GM23248 (cell line): ENCODE results near the gene STIM1. TPM values are rescaled to one million over a fixed set of nuclear protein-coding genes. Genes with fewer than 3 reads are reported as not detected.

Experiments
- DNase-seq: peaks from one replicate; pipeline ENCODE4 v3.0.0-alpha.2; 2015
- H2AFZ ChIP-seq: fragments of 200-600 bp; sonication (generic); 2 replicates; pipeline ENCODE4 v1.6.1; 2016; ENCODE audit warnings: antibody characterized with exemption
- H3F3A ChIP-seq: fragments of 200-600 bp; sonication (generic); 2 replicates; pipeline ENCODE4 v1.6.1; 2016; ENCODE audit warnings: mild to moderate bottlenecking, antibody characterized with exemption, mixed run types; ENCODE audit not compliant: insufficient read depth
- H3K27ac ChIP-seq: fragments of 200-600 bp; sonication (generic); 2 replicates; pipeline ENCODE4 v1.5.1; 2016; ENCODE audit warnings: mild to moderate bottlenecking
- H3K27me3 ChIP-seq: fragments of 200-600 bp; sonication (generic); replicated peaks from 2 replicates; pipeline ENCODE4 v1.6.1; 2016; ENCODE audit warnings: mild to moderate bottlenecking; ENCODE audit not compliant: insufficient read depth
- H3K36me3 ChIP-seq: fragments of 200-600 bp; sonication (generic); 2 replicates; pipeline ENCODE4 v1.6.1; 2016; ENCODE audit warnings: low read depth, mild to moderate bottlenecking
- H3K4me1 ChIP-seq: fragments of 200-600 bp; sonication (generic); 2 replicates; pipeline ENCODE4 v1.6.1; 2016; ENCODE audit warnings: mild to moderate bottlenecking; ENCODE audit not compliant: insufficient read depth
- H3K4me2 ChIP-seq: fragments of 200-600 bp; sonication (generic); one replicate; pipeline ENCODE4 v1.6.1; 2016; ENCODE audit warnings: mild to moderate bottlenecking; ENCODE audit not compliant: unreplicated experiment
- H3K4me3 ChIP-seq: fragments of 200-600 bp; sonication (generic); 2 replicates; pipeline ENCODE4 v1.5.1; 2016; ENCODE audit warnings: mild to moderate bottlenecking
- H3K79me2 ChIP-seq: fragments of 200-600 bp; sonication (generic); 2 replicates; pipeline ENCODE4 v1.6.1; 2016; ENCODE audit warnings: mild to moderate bottlenecking; ENCODE audit not compliant: insufficient read depth
- H3K9ac ChIP-seq: fragments of 200-600 bp; sonication (generic); 2 replicates; pipeline ENCODE4 v1.6.1; 2016; ENCODE audit warnings: mild to moderate bottlenecking
- H3K9me2 ChIP-seq: fragments of 200-600 bp; sonication (generic); 2 replicates; pipeline ENCODE4 v1.6.1; 2016; ENCODE audit warnings: mixed run types, mild to moderate bottlenecking, moderate library complexity; ENCODE audit not compliant: insufficient read depth
- H3K9me3 ChIP-seq: fragments of 200-600 bp; sonication (generic); one replicate; pipeline ENCODE4 v1.6.1; 2017; ENCODE audit warnings: low read depth
- H4K20me1 ChIP-seq: fragments of 200-600 bp; sonication (generic); 2 replicates; pipeline ENCODE4 v1.6.0; 2016; ENCODE audit not compliant: insufficient read depth
- EZH2 ChIP-seq: fragments of 200-600 bp; sonication (generic); IDR thresholded peaks from 2 replicates; pipeline ENCODE4 v1.6.1; 2018; ENCODE audit warnings: antibody characterized with exemption, mild to moderate bottlenecking; ENCODE audit not compliant: insufficient read depth, poor library complexity, severe bottlenecking
- EZH2phosphoT487 ChIP-seq: fragments of 200-600 bp; sonication (generic); IDR thresholded peaks from 2 replicates; pipeline ENCODE4 v1.6.1; 2018; ENCODE audit warnings: antibody characterized with exemption, moderate library complexity, mild to moderate bottlenecking, low read depth; ENCODE audit not compliant: insufficient read depth
- WGBS, 2 experiments: methylation state at CpG; one replicate each; pipeline ENCODE4 v1.1.6; 2015 to 2017; ENCODE audit warnings: low lambda C conversion rate in 2 of 2, low coverage in 1 of 2; ENCODE audit errors: missing lambda C conversion rate in 2 of 2; 5-methylcytosine and 5-hydroxymethylcytosine counted together
- in situ Hi-C: fragments of 300-500 bp; cut with MboI; formaldehyde crosslinking; loops from 2 replicates; pipeline ENCODE4 v1.15.0; 2020
- polyA plus RNA-seq: library from polyadenylated mRNA; unstranded; fragments of >200 nt; fragmentation: Nextera tagmentation; extraction: Ambion mirVana; gene quantifications from 2 replicates; pipeline ENCODE4 v1.2.1, GENCODE V29; 2016
- total RNA-seq: library from RNA; depleted of rRNA; stranded (reverse); fragments of >200 nt; shearing (Covaris generic); gene quantifications from 2 replicates; pipeline ENCODE4 v1.2.3, GENCODE V29; 2014

The STIM1 gene
- total and polyA plus RNA-seq, 2 experiments from 2014 or later = 22.3 to 24.6 TPM

GRCh38 chr11:3879967-3880542 lies 24.6 kb downstream of the STIM1 start:
- Histone ChIP-seq H3K9me2 (no peaks in the 10 kb centered on the region), H3K9ac (no peak overlapping the region), H2AFZ (no peak overlapping the region), H3K79me2 (peaks cover 44% of the 10 kb centered on the region), H4K20me1 (no peaks in the 10 kb centered on the region), H3K27me3 (no peaks in the 10 kb centered on the region), H3K4me1 (peaks cover 4% of the 10 kb centered on the region), H3K36me3 (no peaks in the 10 kb centered on the region), H3F3A (0 out of 2 replicates have a peak, but pooled peaks cover 3% of the 10 kb centered on the region), H3K4me2 (no peak overlapping the region), H3K9me3 (no peaks in the 10 kb centered on the region), H3K27ac (no peak overlapping the region), H3K4me3 (no peak overlapping the region)
- in situ Hi-C loops = no loop called here
- no peak for TF ChIP-seq EZH2phosphoT487
- no peak for TF ChIP-seq EZH2
- WGBS, 2 experiments = 72 to 74% methylated on average over 2 of the region's 2 CpGs
- DNase-seq = no peak

GRCh38 chr11:3880724-3881123 lies 25.3 kb downstream of the STIM1 start:
- Histone ChIP-seq H3K9me3 (no peaks in the 10 kb centered on the region), H3K36me3 (no peaks in the 10 kb centered on the region), H3K4me1 (peaks cover 4% of the 10 kb centered on the region), H2AFZ (no peak overlapping the region), H3K79me2 (peaks cover 39% of the 10 kb centered on the region), H3K4me3 (no peak overlapping the region), H3K27me3 (no peaks in the 10 kb centered on the region), H3K9ac (no peak overlapping the region), H3F3A (0 out of 2 replicates have a peak, but pooled peaks cover 3% of the 10 kb centered on the region), H3K9me2 (no peaks in the 10 kb centered on the region), H3K4me2 (no peak overlapping the region), H4K20me1 (no peaks in the 10 kb centered on the region), H3K27ac (no peak overlapping the region)
- WGBS, 2 experiments = 41 to 58% methylated on average over 3 of the region's 3 CpGs
- TF ChIP-seq EZH2phosphoT487 (no peak), EZH2 (no peak)
- peak; percentile 43 for DNase-seq
- in situ Hi-C loops = no loop called here

GRCh38 chr11:3882655-3883054 lies 27.2 kb downstream of the STIM1 start:
- no peak for DNase-seq
- Histone ChIP-seq H3K9ac (no peak overlapping the region), H4K20me1 (no peaks in the 10 kb centered on the region), H2AFZ (no peak overlapping the region), H3K27me3 (no peaks in the 10 kb centered on the region), H3K4me3 (no peak overlapping the region), H3K79me2 (peaks cover 28% of the 10 kb centered on the region), H3K4me2 (no peak overlapping the region), H3K4me1 (peaks cover 4% of the 10 kb centered on the region), H3K27ac (no peak overlapping the region), H3F3A (0 out of 2 replicates have a peak, but pooled peaks cover 3% of the 10 kb centered on the region), H3K9me3 (no peaks in the 10 kb centered on the region), H3K36me3 (no peaks in the 10 kb centered on the region), H3K9me2 (no peaks in the 10 kb centered on the region)
- no peak for TF ChIP-seq EZH2phosphoT487
- TF ChIP-seq EZH2 = no peak
- in situ Hi-C loops = no loop called here

- 92 to 96% methylated on average over 7 of the region's 7 CpGs for WGBS, 2 experiments
These were observed 30.4 kb downstream of the STIM1 start for GRCh38 chr11:3885855-3886254.

More at GRCh38 chr11:3885855-3886254, 30.4 kb downstream of the STIM1 start:
- Histone ChIP-seq H3K27me3 (no peaks in the 10 kb centered on the region), H3K27ac (no peak overlapping the region), H3K9me3 (no peaks in the 10 kb centered on the region), H3K4me1 (peaks cover under 1% of the 10 kb centered on the region; the same call in 1 of the 2 replicates), H3K79me2 (peaks cover 26% of the 10 kb centered on the region), H3K4me3 (no peak overlapping the region), H4K20me1 (no peaks in the 10 kb centered on the region), H3K9ac (no peak overlapping the region), H3K9me2 (no peaks in the 10 kb centered on the region), H2AFZ (no peak overlapping the region), H3F3A (no peaks in the 10 kb centered on the region), H3K36me3 (no peaks in the 10 kb centered on the region), H3K4me2 (no peak overlapping the region)
- TF ChIP-seq EZH2 = no peak
- no peak for TF ChIP-seq EZH2phosphoT487
- no peak for DNase-seq
- in situ Hi-C loops = no loop called here
